ENCODE data around the gene LSM7. TPM values are rescaled to one million over a fixed set of nuclear protein-coding genes. Genes with fewer than 3 reads are reported as not detected.

The LSM7 gene
- total RNA-seq, 2 experiments from 2014 or later, result 144 to 146 TPM

- Mint-ChIP-seq H3K4me3 (no peak overlapping the region), H3K9me3 (ENCODE audit: insufficient read depth) (no peaks in the 10 kb centered on the region), H3K36me3 (ENCODE audit: low read depth) (peaks cover 35% of the 10 kb centered on the region), H3K4me1 (ENCODE audit: low read depth) (peaks cover 38% of the 10 kb centered on the region), H3K27ac (no peak overlapping the region), H3K27me3 (ENCODE audit: low read depth) (no peaks in the 10 kb centered on the region)
- no peak for DNase-seq
- ChIA-PET CTCF (interaction anchor here (0.7 to 2.5 kb wide), 7 partner anchors 13 to 335 kb away, joined by 3 to 15 read pairs (median 3); no protein-coding TSS in a partner anchor), POLR2A (interaction anchor here (0.6 to 1.0 kb wide), 3 partner anchors 10 to 1770 kb away, joined by 3 read pairs; no protein-coding TSS in a partner anchor)
- no peak for ATAC-seq
Measured at GRCh38 chr19:2275588-2276428, 52.6 kb downstream of the LSM7 start.

- Mint-ChIP-seq H3K36me3 (ENCODE audit: low read depth) (peaks cover 37% of the 10 kb centered on the region), H3K9me3 (ENCODE audit: insufficient read depth) (no peaks in the 10 kb centered on the region), H3K4me3 (no peak overlapping the region), H3K4me1 (ENCODE audit: low read depth) (peaks cover 38% of the 10 kb centered on the region), H3K27me3 (ENCODE audit: low read depth) (no peaks in the 10 kb centered on the region), H3K27ac (peak overlapping the region; percentile 47)
- DNase-seq (peak; percentile 67), ATAC-seq (no peak)
- CTCF ChIA-PET, result interaction anchor here (0.9 to 2.6 kb wide), 9 partner anchors 13 to 336 kb away, joined by 3 to 25 read pairs (median 3); no protein-coding TSS in a partner anchor
- POLR2A ChIA-PET, result interaction anchor here (0.6 to 1.9 kb wide), 5 partner anchors 20 to 1769 kb away, joined by 3 to 6 read pairs (median 3); partner anchors contain the start of genes LSM7 and PLEKHJ1
Measured at GRCh38 chr19:2274931-2275535, 53.4 kb downstream of the LSM7 start.

GRCh38 chr19:2274185-2274711, 54.1 kb downstream of the LSM7 start:
- DNase-seq (no peak), ATAC-seq (no peak)
- peak overlapping the region; percentile 81 for H3K27ac Mint-ChIP-seq
- POLR2A ChIA-PET, result interaction anchor here (0.6 to 1.9 kb wide), 4 partner anchors 16 to 54 kb away, joined by 3 to 6 read pairs (median 4); partner anchors contain the start of genes LSM7 and PLEKHJ1
- peak overlapping the region; percentile 70 for H3K4me3 Mint-ChIP-seq
- H3K27me3 Mint-ChIP-seq (ENCODE audit: low read depth), result no peaks in the 10 kb centered on the region
- peaks cover 38% of the 10 kb centered on the region for H3K4me1 Mint-ChIP-seq (ENCODE audit: low read depth)
- no peaks in the 10 kb centered on the region for H3K9me3 Mint-ChIP-seq (ENCODE audit: insufficient read depth)
- CTCF ChIA-PET, result interaction anchor here (0.8 to 2.6 kb wide), 12 partner anchors 11 to 119 kb away, joined by 3 to 25 read pairs (median 4); no protein-coding TSS in a partner anchor
- peaks cover 42% of the 10 kb centered on the region for H3K36me3 Mint-ChIP-seq (ENCODE audit: low read depth)

- Mint-ChIP-seq H3K4me3 (peak overlapping the region; percentile 70), H3K9me3 (ENCODE audit: insufficient read depth) (no peaks in the 10 kb centered on the region), H3K4me1 (ENCODE audit: low read depth) (peaks cover 40% of the 10 kb centered on the region), H3K27ac (peak overlapping the region; percentile 81), H3K36me3 (ENCODE audit: low read depth) (peaks cover 43% of the 10 kb centered on the region), H3K27me3 (ENCODE audit: low read depth) (no peaks in the 10 kb centered on the region)
- CTCF ChIA-PET, result interaction anchor here (0.8 to 2.6 kb wide), 12 partner anchors 11 to 117 kb away, joined by 3 to 25 read pairs (median 4); partner anchors contain the start of gene PLEKHJ1
- ATAC-seq (peak; percentile 56), DNase-seq (peak; percentile 92)
- POLR2A ChIA-PET, result interaction anchor here (0.8 to 1.9 kb wide), 4 partner anchors 16 to 54 kb away, joined by 3 to 6 read pairs (median 4); partner anchors contain the start of genes LSM7 and PLEKHJ1
Measured at GRCh38 chr19:2273356-2274184, 54.8 kb downstream of the LSM7 start.

Other genes starting within 250 kb of the LSM7 start
- gene MOB3A, start 232.3 kb downstream of the LSM7 start, total RNA-seq, result 100 to 1,000 TPM; 235 to 240 TPM
- 1 to 10 TPM; 8.7 to 9.5 TPM for gene IZUMO4, start 231.7 kb downstream of the LSM7 start, total RNA-seq
- 100 to 1,000 TPM in 1 of 2 experiments, 10 to 100 TPM in 1; 91.5 to 100 TPM for gene AP3D1, start 177.0 kb downstream of the LSM7 start, total RNA-seq
- gene DOT1L, start 164.7 kb downstream of the LSM7 start, total RNA-seq, result 10 to 100 TPM; 70.6 to 74.3 TPM
- gene PLEKHJ1, start 92.3 kb downstream of the LSM7 start, total RNA-seq, result 10 to 100 TPM; 78.0 to 79.9 TPM
- gene SF3A2, start 91.8 kb downstream of the LSM7 start, total RNA-seq, result 100 to 1,000 TPM; 157 to 163 TPM
- 10 to 100 TPM; 10.3 to 12.1 TPM for gene AMH, start 79.3 kb downstream of the LSM7 start, total RNA-seq
- not detected for gene JSRP1, start 72.2 kb downstream of the LSM7 start, total RNA-seq
- gene PEAK3, start 46.4 kb downstream of the LSM7 start, total RNA-seq, result under 1 TPM; 0.16 to 0.34 TPM
- under 1 TPM; 0.66 to 0.76 TPM for gene LINGO3, start 20.4 kb downstream of the LSM7 start, total RNA-seq
- gene SPPL2B, start 98 bp upstream of the LSM7 start, total RNA-seq, result 10 to 100 TPM; 73.5 to 80.7 TPM
- not detected for gene TMPRSS9, start 31.7 kb upstream of the LSM7 start, total RNA-seq
- 10 to 100 TPM; 75.1 to 80.2 TPM for gene TIMM13, start 99.0 kb upstream of the LSM7 start, total RNA-seq
- 100 to 1,000 TPM; 108 to 119 TPM for gene LMNB2, start 128.4 kb upstream of the LSM7 start, total RNA-seq
- gene GADD45B, start 147.5 kb upstream of the LSM7 start, total RNA-seq, result 10 to 100 TPM; 59.2 to 61.4 TPM

All from activated CD8-positive, alpha-beta T cell treated with anti-CD3 and anti-CD28 coated beads, Interleukin-2, amount 10 ng/mL, durations not matched to agents 7 days and 5 days (primary cell).